IPS-18a (cell line): ENCODE data around the gene THEMIS2.
"Not testable (repeated sequence)": the region's sequence is repeated elsewhere in the genome, so short reads cannot be mapped to it uniquely, and the experiment has no call there.

Source experiments
- H3K27ac ChIP-seq: one replicate; pipeline ENCODE4 v1.5.1; 2013; ENCODE audit warnings: low read length
- H3K27me3 ChIP-seq: one replicate; pipeline ENCODE4 v1.6.1; 2013; ENCODE audit warnings: mild to moderate bottlenecking, low read length; ENCODE audit not compliant: control insufficient read depth, insufficient read depth
- H3K36me3 ChIP-seq: one replicate; pipeline ENCODE4 v1.6.1; 2013; ENCODE audit warnings: low read depth, low read length; ENCODE audit not compliant: control insufficient read depth
- H3K4me1 ChIP-seq: one replicate; pipeline ENCODE4 v1.6.1; 2013; ENCODE audit warnings: low read depth, low read length; ENCODE audit not compliant: control insufficient read depth
- H3K4me3 ChIP-seq: one replicate; pipeline ENCODE4 v1.5.1; 2013; ENCODE audit warnings: low read length
- H3K9ac ChIP-seq: one replicate; pipeline ENCODE4 v1.6.1; 2013; ENCODE audit warnings: mild to moderate bottlenecking, low read length, moderate library complexity
- H3K9me3 ChIP-seq: one replicate; pipeline ENCODE4 v1.6.1; 2013; ENCODE audit warnings: low read depth, low read length; ENCODE audit not compliant: control insufficient read depth

Gene THEMIS2

DNA sequence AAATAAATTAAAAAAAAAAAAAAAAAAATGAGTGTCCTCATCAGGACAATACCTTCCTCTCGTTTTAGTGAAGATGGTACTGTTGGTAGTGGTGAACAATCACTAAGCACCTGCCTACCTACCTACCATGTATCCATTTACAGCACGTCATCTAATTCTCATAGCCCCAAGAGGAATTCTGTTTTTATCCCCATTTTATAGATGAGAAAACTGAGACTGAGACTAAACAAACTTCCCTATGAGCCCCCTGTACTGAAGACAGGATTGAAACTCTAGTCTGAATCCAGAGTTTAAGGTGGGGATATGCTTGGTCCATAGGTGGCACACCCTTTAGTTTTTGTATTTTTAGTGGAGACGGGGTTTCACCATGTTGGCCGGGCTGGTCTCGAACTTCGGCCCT, 17.3 kb upstream of the THEMIS2 start:
- Histone ChIP-seq H3K27ac (no peak overlapping the region), H3K9ac (no peak overlapping the region), H3K4me1 (no peaks in the 10 kb centered on the region), H3K36me3 (peaks cover 18% of the 10 kb centered on the region), H3K4me3 (no peak overlapping the region), H3K27me3 (no peaks in the 10 kb centered on the region), H3K9me3 (no peaks in the 10 kb centered on the region)

DNA sequence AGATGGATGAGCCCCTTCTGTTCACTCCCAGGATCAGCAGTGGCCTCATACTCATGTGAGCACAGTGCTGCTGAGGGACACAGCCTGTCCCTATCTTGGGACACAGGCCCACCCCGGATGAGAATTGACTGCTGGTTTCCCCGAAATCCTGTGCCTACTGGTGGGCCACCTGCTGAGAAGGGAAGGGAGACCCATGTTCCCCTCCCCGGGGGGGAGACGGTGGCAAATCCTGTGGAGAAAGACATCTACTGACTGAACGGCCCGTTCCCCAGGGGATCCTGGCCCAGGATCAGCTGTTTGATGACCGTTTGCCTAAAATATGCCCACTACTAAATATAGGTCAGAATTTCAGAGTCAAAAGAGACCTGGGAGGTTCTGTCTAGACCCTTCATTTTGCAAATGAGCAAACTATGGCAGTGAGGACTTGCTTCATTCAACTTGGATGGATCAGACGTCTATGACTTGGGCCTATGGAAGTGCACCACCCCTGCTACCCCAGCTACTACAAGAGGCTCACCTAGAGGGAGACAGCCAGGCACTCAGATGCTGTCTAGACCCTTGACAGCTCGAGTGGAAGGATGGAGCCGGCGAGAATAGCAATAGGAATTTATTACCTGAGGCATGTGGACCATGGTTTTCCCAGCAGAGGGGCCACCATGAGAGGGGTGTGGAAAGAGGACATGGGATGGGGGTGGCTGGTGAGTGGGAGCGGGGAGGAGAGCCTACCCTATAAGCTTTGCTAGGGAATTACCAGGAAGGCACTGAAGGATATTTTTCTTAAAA, 15.6 kb upstream of the THEMIS2 start:
- no peak overlapping the region for H3K27ac ChIP-seq
- no peaks in the 10 kb centered on the region for H3K9me3 ChIP-seq
- no peak overlapping the region for H3K4me3 ChIP-seq
- H3K36me3 ChIP-seq, result peaks cover 1% of the 10 kb centered on the region
- H3K4me1 ChIP-seq, result no peaks in the 10 kb centered on the region
- no peak overlapping the region for H3K9ac ChIP-seq
- no peaks in the 10 kb centered on the region for H3K27me3 ChIP-seq

DNA sequence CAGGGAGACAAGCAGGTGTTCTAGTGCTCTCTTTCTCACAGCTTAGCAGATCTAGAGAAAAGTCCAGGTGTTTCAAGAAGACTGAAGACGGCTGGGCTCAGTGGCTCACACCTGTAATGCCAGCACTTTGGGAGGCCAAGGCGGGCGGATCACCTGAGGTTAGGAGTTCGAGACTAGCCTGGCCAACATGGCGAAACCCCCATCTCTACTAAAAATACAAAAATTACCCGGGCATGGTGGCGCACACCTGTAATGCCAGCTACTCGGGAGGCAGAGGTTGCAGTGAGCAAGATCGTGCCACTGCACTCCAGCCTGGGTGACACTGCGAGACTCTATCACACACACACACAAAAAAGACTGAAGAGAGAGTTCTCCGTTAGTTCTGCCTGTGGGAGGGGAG, 14.8 kb upstream of the THEMIS2 start:
- H3K4me3 ChIP-seq, H3K27ac ChIP-seq, H3K9ac ChIP-seq, H3K4me1 ChIP-seq, H3K9me3 ChIP-seq, H3K36me3 ChIP-seq, H3K27me3 ChIP-seq: not testable (repeated sequence)

DNA sequence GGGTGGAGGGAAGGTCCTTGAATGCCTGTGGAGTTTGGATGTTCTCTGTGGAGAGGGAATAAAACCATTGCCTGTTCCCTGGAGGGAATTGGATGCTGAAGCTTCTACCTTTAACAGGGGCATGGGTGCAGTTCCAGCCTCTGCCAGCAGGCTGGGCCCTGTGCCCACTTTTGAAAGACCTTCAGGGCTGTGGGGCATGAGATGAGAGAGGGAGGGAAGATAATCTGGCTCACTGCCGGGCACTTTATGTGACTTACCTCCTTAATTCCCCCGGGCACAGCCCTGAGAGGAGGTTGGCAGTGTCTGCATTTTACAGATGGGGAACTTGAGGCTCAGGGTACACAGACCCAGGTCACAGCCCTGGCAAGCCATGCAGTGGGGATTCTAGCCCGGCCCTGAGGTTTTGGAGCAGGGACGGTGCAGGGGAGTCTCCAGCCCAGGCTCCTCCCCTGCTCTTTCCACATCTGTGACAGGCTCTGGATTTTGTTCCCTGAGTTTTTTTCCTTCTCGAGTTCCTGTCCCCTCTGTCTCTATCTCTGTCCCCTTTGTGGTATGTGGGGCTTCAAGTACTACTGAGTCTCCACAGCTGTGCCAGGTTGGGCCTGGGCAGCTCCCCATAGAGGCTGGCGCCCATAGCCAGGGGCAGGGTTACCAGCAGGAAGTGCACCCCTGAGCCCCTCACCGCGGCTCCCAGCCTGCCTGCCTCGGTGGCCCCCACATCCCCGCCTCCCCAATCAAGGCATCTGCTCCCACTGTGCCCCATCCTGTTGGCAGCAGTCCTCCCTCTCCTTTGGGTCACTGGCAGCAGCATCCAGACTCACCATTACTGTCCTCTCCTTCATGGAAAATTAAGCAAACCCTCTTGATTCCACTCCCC, 14.0 kb upstream of the THEMIS2 start:
- Histone ChIP-seq H3K4me1 (no peaks in the 10 kb centered on the region), H3K27me3 (no peaks in the 10 kb centered on the region), H3K9ac (no peak overlapping the region), H3K27ac (no peak overlapping the region), H3K4me3 (no peak overlapping the region), H3K9me3 (no peaks in the 10 kb centered on the region), H3K36me3 (no peaks in the 10 kb centered on the region)

- no peaks in the 10 kb centered on the region for H3K27me3 ChIP-seq
- H3K27ac ChIP-seq, result no peak overlapping the region
- H3K36me3 ChIP-seq, result no peaks in the 10 kb centered on the region
- no peak overlapping the region for H3K4me3 ChIP-seq
- no peak overlapping the region for H3K9ac ChIP-seq
- H3K9me3 ChIP-seq, result no peaks in the 10 kb centered on the region
- H3K4me1 ChIP-seq, result no peaks in the 10 kb centered on the region
These were observed 13.3 kb upstream of the THEMIS2 start for GRCh38 chr1:27858949-27859576.

- Histone ChIP-seq H3K27me3 (no peaks in the 10 kb centered on the region), H3K9ac (no peak overlapping the region), H3K36me3 (no peaks in the 10 kb centered on the region), H3K4me1 (no peaks in the 10 kb centered on the region), H3K27ac (no peak overlapping the region), H3K4me3 (no peak overlapping the region), H3K9me3 (no peaks in the 10 kb centered on the region)
These were observed 10.9 kb upstream of the THEMIS2 start for GRCh38 chr1:27861436-27861835.

DNA sequence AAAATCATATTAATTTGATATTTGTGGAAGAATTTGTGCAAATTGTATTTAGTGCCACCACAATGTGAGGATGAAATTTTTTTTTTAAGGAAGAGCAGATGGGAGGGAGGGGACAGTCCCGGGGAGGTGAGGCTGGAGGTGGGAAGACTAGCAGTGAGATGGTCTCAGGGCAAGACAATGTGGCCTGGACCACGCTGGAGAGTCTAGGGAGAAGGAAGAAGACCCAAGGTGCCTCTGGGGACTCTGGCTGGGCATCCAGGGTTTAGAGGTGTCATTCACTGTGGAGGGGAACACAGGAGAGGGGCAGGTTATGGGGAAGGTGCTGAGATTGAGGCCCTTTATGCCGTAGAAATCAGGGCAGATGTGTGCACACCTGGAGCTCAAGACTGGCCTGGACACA, 10.3 kb upstream of the THEMIS2 start:
- no peak overlapping the region for H3K27ac ChIP-seq
- no peaks in the 10 kb centered on the region for H3K36me3 ChIP-seq
- no peak overlapping the region for H3K4me3 ChIP-seq
- no peaks in the 10 kb centered on the region for H3K9me3 ChIP-seq
- H3K27me3 ChIP-seq, result no peaks in the 10 kb centered on the region
- no peaks in the 10 kb centered on the region for H3K4me1 ChIP-seq
- no peak overlapping the region for H3K9ac ChIP-seq

DNA sequence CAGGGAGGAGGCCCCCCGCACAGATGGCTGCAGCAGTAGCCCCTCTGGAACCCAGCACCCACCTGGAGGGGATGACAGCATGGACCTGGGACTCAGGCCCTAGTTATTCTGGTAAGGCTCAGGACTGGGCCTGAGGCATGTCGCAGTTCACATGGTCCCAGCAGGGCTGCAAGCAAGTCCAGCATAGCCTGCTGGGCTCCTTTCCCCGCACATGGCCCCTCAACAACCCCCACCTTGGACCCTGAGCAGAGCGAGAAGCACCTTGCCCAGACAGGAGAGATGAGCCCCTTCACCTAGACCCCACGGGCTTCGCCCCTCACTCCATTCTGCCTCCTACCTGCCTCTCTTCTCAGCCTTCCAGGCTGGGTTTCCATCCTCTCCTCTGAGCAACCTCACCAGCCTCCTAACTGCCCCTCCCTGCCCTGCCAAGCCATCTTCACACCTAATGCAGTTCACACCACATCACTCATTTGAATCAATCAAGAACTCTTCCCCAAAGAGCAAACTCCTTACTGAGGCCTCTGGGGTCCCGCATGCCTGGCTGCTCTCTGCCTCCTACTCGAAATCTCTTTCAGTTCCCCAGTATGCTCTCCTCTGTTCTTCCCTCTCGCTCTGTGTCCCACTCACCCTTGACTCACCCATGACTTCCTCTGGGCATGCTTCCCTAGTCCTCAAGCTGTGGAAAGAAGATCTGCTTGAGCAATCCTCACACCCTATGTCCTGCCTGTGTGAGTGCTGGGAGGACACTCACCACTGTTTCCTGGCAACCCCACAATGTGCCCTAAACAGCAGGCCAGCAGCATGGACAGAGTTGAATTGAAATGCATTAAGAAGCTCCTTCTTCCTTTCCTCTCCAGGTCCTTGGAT, 9.4 kb upstream of the THEMIS2 start:
- H3K4me3 ChIP-seq, result no peak overlapping the region
- H3K36me3 ChIP-seq, result no peaks in the 10 kb centered on the region
- no peak overlapping the region for H3K9ac ChIP-seq
- H3K9me3 ChIP-seq, result no peaks in the 10 kb centered on the region
- no peaks in the 10 kb centered on the region for H3K27me3 ChIP-seq
- H3K27ac ChIP-seq, result no peak overlapping the region
- H3K4me1 ChIP-seq, result no peaks in the 10 kb centered on the region

GRCh38 chr1:27863538-27863915, 8.8 kb upstream of the THEMIS2 start:
- Histone ChIP-seq H3K4me1 (no peaks in the 10 kb centered on the region), H3K9me3 (no peaks in the 10 kb centered on the region), H3K27me3 (no peaks in the 10 kb centered on the region), H3K36me3 (no peaks in the 10 kb centered on the region), H3K9ac (no peak overlapping the region), H3K4me3 (no peak overlapping the region), H3K27ac (no peak overlapping the region)

DNA sequence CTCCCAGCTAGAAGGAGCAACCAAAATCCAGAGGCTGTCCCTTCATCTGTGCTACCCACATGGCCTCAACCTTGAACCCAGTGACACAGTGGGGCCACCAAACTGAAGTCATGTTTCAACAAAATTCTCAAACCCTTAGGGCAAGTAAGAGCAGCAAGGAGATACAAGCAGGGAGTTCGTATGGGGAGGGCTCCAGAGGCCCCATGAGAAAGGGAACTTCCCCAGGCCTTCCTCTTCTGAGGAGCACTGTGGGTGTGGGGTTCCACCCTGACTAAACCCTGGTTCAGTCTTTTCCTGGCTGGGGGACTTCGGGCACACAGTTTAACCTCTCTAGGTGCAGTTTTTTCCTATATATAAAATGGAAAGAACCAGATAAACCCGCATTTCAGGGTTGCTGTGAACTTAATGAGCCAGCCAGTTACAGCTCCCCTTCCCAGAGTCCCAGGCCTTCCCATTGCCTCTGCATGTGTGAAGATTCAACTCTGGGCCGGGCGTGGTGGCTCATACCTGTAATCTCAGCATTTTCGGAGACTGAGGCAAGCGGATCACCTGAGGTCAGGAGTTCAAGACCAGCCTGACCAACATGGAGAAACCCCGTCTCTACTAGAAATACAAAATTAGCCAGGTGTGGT, 8.0 kb upstream of the THEMIS2 start:
- no peaks in the 10 kb centered on the region for H3K27me3 ChIP-seq
- H3K9me3 ChIP-seq, result no peaks in the 10 kb centered on the region
- no peak overlapping the region for H3K9ac ChIP-seq
- H3K4me1 ChIP-seq, result no peaks in the 10 kb centered on the region
- no peak overlapping the region for H3K4me3 ChIP-seq
- H3K36me3 ChIP-seq, result no peaks in the 10 kb centered on the region
- H3K27ac ChIP-seq, result no peak overlapping the region

- H3K4me1 ChIP-seq, result no peaks in the 10 kb centered on the region
- H3K27me3 ChIP-seq, result no peaks in the 10 kb centered on the region
- H3K9ac ChIP-seq, result no peak overlapping the region
- H3K36me3 ChIP-seq, result no peaks in the 10 kb centered on the region
- H3K9me3 ChIP-seq, result no peaks in the 10 kb centered on the region
- no peak overlapping the region for H3K27ac ChIP-seq
- no peak overlapping the region for H3K4me3 ChIP-seq
These were observed 6.5 kb upstream of the THEMIS2 start for GRCh38 chr1:27865821-27866220.
